Measurements from ENCODE around the gene NUDT3. TPM values are rescaled to one million over a fixed set of nuclear protein-coding genes. Genes with fewer than 3 reads are reported as not detected.
"Not testable (repeated sequence)": the region's sequence is repeated elsewhere in the genome, so short reads cannot be mapped to it uniquely, and the experiment has no call there.

The NUDT3 gene
- total and polyA plus RNA-seq, 9 donors: 16.0 to 60.7 (median 50.2) TPM

DNA sequence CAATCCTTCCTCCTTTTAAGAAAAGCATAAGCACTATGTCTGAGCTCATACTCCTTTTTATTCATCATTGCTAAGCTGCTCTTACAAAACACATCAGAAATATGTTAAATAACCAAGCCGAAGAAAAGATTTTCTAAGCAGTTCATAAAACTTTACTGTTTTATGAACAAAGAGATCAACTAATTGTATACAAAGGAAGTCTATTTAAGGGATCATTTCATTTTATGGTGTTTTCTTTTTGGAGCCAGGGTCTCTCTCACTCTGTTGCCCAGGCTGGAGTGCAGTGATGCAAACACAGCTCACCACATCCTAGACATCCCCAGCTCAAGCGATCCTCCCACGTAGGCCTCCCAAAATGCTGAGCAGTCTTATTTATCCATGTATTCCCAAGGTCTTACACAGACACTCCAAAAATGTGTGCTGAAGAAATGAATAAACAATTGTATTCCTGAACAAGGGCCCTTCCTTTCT is 9.3 kb downstream of the NUDT3 start:
- Histone ChIP-seq H3K27ac (peak overlapping the region; percentile 23 to 82), H3K4me1 (ENCODE audit: insufficient read depth) (peaks cover 9% of the 10 kb centered on the region), H3K4me3 (no peak overlapping the region), H3K27me3 (no peaks in the 10 kb centered on the region), H3K9me3 (no peaks in the 10 kb centered on the region), H3K36me3 (no peaks in the 10 kb centered on the region)
- intact Hi-C loops (cut with DNase I): loop anchor here in 1 of 4 donors (10.0 kb wide), 1 partner anchor 68 kb away; no protein-coding TSS in a partner anchor
- no peak for TF ChIP-seq EP300 (IDR thresholded peaks at IDR 0.05)
- TF ChIP-seq, protein P1, sequence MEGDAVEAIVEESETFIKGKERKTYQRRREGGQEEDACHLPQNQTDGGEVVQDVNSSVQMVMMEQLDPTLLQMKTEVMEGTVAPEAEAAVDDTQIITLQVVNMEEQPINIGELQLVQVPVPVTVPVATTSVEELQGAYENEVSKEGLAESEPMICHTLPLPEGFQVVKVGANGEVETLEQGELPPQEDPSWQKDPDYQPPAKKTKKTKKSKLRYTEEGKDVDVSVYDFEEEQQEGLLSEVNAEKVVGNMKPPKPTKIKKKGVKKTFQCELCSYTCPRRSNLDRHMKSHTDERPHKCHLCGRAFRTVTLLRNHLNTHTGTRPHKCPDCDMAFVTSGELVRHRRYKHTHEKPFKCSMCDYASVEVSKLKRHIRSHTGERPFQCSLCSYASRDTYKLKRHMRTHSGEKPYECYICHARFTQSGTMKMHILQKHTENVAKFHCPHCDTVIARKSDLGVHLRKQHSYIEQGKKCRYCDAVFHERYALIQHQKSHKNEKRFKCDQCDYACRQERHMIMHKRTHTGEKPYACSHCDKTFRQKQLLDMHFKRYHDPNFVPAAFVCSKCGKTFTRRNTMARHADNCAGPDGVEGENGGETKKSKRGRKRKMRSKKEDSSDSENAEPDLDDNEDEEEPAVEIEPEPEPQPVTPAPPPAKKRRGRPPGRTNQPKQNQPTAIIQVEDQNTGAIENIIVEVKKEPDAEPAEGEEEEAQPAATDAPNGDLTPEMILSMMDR (IDR thresholded peaks at IDR 0.05): no peak
- no peak for TF ChIP-seq POLR2A (IDR thresholded peaks at IDR 0.05)
- DNase-seq: peak; percentile 48 to 67 (median 62)
- 5 to 12% (median 9%) methylated on average over 3 of the region's 3 CpGs for whole genome bisulfite sequencing, 3 donors

DNA sequence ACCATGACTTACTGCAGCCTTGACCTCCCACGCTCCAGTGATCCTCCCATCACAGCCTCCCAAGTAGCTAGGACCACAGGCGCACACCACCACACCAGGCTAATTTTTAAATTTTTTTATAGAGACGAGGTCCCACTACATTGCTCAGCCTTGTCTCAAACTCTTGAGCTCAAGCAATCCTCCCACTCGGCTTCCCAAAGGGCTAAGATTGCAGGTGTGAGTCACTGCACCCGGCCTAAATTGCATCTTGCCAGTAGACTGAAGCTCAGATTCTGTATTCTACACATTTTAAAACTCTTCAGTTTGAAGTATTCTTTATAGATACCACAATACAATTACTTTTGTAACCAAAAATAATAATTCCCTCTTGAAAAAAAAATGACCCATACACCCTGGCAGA is 11.4 kb downstream of the NUDT3 start:
- DNase-seq: no peak
- intact Hi-C loops (cut with DNase I): loop anchor here in 1 of 4 donors (10.0 kb wide), 1 partner anchor 66 kb away; no protein-coding TSS in a partner anchor
- no peaks in the 10 kb centered on the region for H3K36me3 ChIP-seq
- TF ChIP-seq EP300 (IDR thresholded peaks at IDR 0.05) (no peak), POLR2A (IDR thresholded peaks at IDR 0.05) (no peak)
- TF ChIP-seq, protein P1 (IDR thresholded peaks at IDR 0.05): no peak
- 72 to 78% (median 75%) methylated on average over 5 of the region's 5 CpGs for WGBS, 3 donors
- H3K27me3 ChIP-seq: no peaks in the 10 kb centered on the region
- H3K27ac ChIP-seq: no peak overlapping the region
- no peaks in the 10 kb centered on the region for H3K9me3 ChIP-seq
- peaks cover 9% of the 10 kb centered on the region for H3K4me1 ChIP-seq (ENCODE audit: insufficient read depth)
- H3K4me3 ChIP-seq: no peak overlapping the region

DNA sequence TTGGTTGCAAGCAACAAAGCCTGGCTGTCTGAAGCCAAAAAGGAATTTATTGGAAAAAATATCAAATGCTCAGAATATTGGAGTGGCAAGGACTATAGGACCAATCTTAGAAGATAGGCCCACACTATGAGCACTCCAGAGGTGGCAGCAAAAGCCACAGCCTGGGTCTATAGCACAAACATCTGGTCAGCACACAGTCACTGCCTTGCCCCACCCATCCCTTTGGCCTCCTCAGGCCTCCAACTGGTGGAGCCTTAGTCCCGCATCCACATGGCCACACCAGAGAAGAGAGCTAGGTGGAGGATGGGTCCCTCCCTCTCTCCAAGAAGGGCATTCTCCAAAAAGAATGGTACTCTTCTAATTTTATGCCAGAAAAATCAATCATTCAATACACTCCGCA is 14.0 kb downstream of the NUDT3 start:
- Histone ChIP-seq H3K4me1 (ENCODE audit: insufficient read depth) (peaks cover 2% of the 10 kb centered on the region), H3K27ac (no peak overlapping the region), H3K9me3 (no peaks in the 10 kb centered on the region), H3K27me3 (no peaks in the 10 kb centered on the region), H3K4me3 (no peak overlapping the region), H3K36me3 (no peaks in the 10 kb centered on the region)
- no peak for DNase-seq
- intact Hi-C loops (cut with DNase I): no loop called here
- TF ChIP-seq POLR2A (IDR thresholded peaks at IDR 0.05): no peak
- TF ChIP-seq, protein P1 (IDR thresholded peaks at IDR 0.05): no peak
- TF ChIP-seq EP300 (IDR thresholded peaks at IDR 0.05): no peak
- 93 to 99% (median 98%) methylated on average over 2 of the region's 2 CpGs for WGBS, 3 donors

DNA sequence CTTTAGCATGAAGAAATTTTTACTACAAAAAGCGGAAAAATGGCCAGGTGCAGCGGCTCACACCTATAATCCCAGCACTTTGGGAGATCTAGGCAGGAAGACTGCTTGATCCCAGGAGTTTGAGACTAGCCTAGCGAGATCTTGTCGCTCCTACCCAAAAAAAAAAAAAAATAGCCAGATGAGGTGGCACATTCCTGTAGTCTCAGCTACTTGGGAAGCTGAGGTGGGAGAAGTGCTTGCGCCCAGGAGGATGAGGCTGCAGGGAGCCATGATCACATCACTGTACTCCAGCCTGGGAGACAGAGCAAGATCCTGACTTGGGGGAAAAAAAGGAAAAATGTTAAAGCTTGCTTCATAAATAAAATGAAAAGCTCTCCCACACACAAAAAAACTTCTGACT is 14.5 kb downstream of the NUDT3 start:
- 96% methylated on average over 5 of the region's 5 CpGs for WGBS, 3 donors
- H3K4me3 ChIP-seq: no peak overlapping the region
- H3K27ac ChIP-seq: no peak overlapping the region
- no peaks in the 10 kb centered on the region for H3K4me1 ChIP-seq (ENCODE audit: insufficient read depth)
- H3K9me3 ChIP-seq: no peaks in the 10 kb centered on the region
- TF ChIP-seq, protein P1 (IDR thresholded peaks at IDR 0.05): no peak
- no peak for TF ChIP-seq POLR2A (IDR thresholded peaks at IDR 0.05)
- TF ChIP-seq EP300 (IDR thresholded peaks at IDR 0.05): no peak
- H3K27me3 ChIP-seq: no peaks in the 10 kb centered on the region
- no peaks in the 10 kb centered on the region for H3K36me3 ChIP-seq
- intact Hi-C loops (cut with DNase I): no loop called here
- no peak for DNase-seq

DNA sequence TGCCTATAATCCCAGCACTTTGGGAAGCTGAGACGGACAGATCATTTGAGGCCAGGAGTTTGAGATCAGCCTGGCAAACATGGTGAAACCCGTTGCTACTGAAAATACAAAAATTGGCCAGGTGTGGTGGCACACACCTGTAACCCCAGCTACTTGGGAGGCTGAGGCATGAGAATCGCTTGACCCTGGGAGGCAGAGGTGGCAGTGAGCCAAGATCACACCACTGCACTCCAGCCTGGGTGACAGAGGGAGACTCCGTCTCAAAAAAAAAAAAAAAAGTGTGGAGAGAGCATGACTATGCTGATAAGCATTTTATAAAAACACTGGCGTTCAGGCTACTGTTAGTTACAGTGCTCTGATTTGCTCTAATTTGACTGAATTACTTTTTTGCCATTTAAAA is 14.9 kb downstream of the NUDT3 start:
- intact Hi-C loops (cut with DNase I); H3K4me3 ChIP-seq; DNase-seq; H3K9me3 ChIP-seq; H3K27me3 ChIP-seq; H3K27ac ChIP-seq; H3K4me1 ChIP-seq (ENCODE audit: insufficient read depth); H3K36me3 ChIP-seq: not testable (repeated sequence)
- WGBS, 3 donors: 80 to 83% (median 82%) methylated on average over 5 of the region's 5 CpGs

Measured in ovary (tissue), 9 donors.